HG03457 (cell line): ENCODE data around the gene OR2L2.
"Not testable (repeated sequence)": the region's sequence is repeated elsewhere in the genome, so short reads cannot be mapped to it uniquely, and the experiment has no call there.

Experiments
- ATAC-seq: cut with Tn5 transposase; IDR thresholded peaks from one replicate; pipeline ENCODE4 v1.9.1; 2021; ENCODE audit warnings: moderate number of reproducible peaks; ENCODE audit not compliant: unreplicated experiment

Gene OR2L2

GRCh38 chr1:248029770-248030169, at the start of gene OR2L2:
TSS of gene OR2L2 (plus strand) at chr1:248030070. CDS start at chr1:248038268, 8,198 bp downstream.
- no peak for ATAC-seq

- ATAC-seq, result no peak
Measured at GRCh38 chr1:247992986-247993385, 36.9 kb upstream of the OR2L2 start.

- no peak for ATAC-seq
Measured at GRCh38 chr1:247998811-247999210, 31.1 kb upstream of the OR2L2 start.

DNA sequence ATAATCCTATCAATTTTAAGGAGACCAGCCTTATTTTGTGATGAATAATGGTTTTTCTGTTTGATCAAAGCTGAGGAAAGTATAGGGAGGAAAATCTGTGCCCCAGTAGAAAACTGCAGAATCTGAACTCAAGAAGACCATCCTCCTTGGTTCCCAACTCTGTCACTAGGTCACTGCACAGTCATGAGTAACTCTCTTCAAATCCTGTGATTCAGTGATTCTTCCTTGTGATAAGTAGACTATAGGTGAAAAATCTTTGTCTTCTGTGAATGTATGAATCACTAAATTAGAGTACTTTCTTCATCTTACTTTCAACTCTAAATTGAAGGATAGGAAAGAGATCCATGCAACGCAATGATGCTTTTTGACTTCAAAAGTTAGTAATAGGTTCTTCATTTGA, 29.7 kb upstream of the OR2L2 start:
- ATAC-seq, result no peak

GRCh38 chr1:248007778-248008177, 22.1 kb upstream of the OR2L2 start:
- ATAC-seq, result no peak

DNA sequence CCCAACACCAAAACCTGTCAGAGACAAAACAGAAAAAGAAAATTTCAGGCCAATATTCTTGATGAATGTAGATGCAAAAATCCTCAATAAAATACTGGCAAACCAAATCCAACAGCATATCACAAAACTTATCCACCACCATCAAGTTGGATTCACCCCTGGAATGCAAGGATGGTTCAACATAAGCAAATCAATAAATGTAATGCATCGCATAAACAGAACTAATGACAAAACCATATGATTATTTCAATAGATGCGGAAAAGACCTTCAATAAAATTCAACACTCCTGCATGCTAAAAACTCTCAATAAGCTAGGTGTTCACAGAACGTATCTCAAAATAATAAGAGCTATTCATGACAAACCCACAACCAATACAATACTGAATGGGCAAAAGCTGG, 20.2 kb upstream of the OR2L2 start:
- no peak for ATAC-seq

DNA sequence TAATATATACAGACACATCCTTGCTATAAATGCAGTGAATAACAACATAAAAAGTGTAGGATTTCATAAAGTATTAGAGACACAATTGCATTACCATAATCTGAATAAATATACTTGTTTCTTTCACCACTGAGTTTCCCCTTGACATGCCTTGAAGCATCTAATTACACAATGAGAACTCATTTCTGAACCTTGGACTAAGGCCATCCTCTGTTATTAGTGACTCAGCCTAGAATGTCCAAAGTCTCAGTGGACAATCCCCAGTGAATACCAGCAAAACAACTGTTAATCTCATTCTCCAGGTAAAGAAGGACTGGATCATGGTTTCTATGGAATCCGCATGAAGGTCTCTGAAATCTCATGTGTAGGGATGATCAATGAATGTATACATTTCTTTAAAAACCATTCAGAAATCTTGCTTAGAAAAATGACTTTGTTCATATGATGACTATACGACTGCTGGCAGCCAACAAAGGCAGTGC, 16.6 kb upstream of the OR2L2 start, which contains the start of gene OR2L5:
TSS of gene OR2L5 (plus strand) at position 432 of the 482 bp plus-strand sequence. CDS start 8,288 bp downstream, outside the sequence.
- ATAC-seq, result no peak

DNA sequence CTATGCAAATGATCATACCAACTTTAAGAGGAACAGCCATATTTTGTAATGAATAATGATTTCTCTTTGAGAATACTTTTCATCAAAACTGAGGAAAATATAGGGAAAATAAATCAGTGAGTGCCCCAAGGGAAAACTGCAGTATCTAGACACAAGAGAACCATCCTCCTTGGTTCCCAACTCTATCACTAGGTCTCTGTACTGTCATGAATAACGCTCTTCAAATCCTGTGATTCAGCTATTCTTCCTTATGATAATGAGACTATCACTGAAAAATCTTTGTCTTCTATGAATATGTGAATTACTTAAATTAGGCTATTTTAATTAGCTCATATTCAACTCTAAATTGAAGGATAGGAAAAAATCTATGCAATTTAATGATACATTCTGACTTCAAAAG, 14.1 kb upstream of the OR2L2 start:
- no peak for ATAC-seq

GRCh38 chr1:248045209-248045608, 15.3 kb downstream of the OR2L2 start:
- no peak for ATAC-seq

DNA sequence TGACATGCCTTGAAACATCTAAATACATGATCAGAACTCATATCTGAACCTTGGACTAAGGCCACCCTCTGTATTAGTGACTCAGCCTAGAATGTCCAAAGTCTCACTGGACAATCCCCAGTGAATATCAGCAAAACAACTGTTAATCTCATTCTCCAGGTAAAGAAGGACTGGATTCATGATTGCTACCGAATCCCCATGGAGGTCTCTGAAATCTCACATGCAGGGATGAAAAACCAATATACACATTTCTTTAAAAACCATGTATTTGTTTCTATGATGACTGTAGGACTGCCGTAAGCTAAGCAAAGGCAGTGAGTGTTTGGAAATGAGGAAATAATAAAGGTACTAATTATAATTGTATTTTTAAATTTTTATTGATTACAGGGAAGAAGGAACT, 16.7 kb downstream of the OR2L2 start, which contains the start of gene OR2L3:
TSS of gene OR2L3 (plus strand) at position 301 of the 400 bp plus-strand sequence. CDS start 13,846 bp downstream, outside the sequence.
- no peak for ATAC-seq

DNA sequence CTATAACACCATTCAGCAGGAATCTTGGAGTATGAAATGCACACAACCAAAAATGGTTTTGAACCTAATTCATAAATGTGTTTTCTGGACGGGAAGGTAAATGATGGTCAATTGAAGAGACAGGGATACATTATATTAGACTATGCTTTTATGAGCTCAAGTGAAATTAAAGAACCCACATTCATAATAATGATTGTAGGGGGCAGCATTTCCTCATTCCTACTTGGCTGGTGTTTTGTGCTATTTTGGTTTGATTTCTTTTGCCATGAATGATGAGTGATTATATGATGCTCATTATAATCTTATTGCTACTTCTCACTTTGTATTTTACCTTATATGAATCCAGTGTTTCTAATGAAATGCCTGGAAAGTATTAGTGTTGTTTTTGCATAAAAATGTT, 17.1 kb downstream of the OR2L2 start:
- no peak for ATAC-seq

- no peak for ATAC-seq
Measured at GRCh38 chr1:248054671-248055070, 24.8 kb downstream of the OR2L2 start.

- ATAC-seq, result no peak
Measured at GRCh38 chr1:248055261-248055660, 25.4 kb downstream of the OR2L2 start.

- ATAC-seq, result no peak
Measured at GRCh38 chr1:248065071-248065470, 35.2 kb downstream of the OR2L2 start.

- no peak for ATAC-seq
Measured at GRCh38 chr1:248065604-248066003, 35.7 kb downstream of the OR2L2 start.

GRCh38 chr1:248083864-248084263, 54.0 kb downstream of the OR2L2 start:
- ATAC-seq, result not testable (repeated sequence)
